Hematopoietic multipotent progenitor cell treated with erythropoietin and hydrocortisone succinate and interleukin-3 and kit ligand, for 6 days (in vitro differentiated cells): Measurements from ENCODE around the gene CDK4.
"Not testable (repeated sequence)": the region's sequence is repeated elsewhere in the genome, so short reads cannot be mapped to it uniquely, and the experiment has no call there.

Source experiments
- DNase-seq: peaks from one replicate; pipeline ENCODE4 v3.0.0-alpha.2; 2015

CDK4 gene

GRCh38 chr12:57724003-57724935 lies 27.8 kb downstream of the CDK4 start:
- DNase-seq, result no peak

- DNase-seq, result no peak
Measured at GRCh38 chr12:57723630-57723962, 28.5 kb downstream of the CDK4 start.

GRCh38 chr12:57722716-57723629 lies 29.1 kb downstream of the CDK4 start:
- DNase-seq, result no peak

- not testable (repeated sequence) for DNase-seq
Measured at GRCh38 chr12:57721846-57722608, 30.1 kb downstream of the CDK4 start.

GRCh38 chr12:57720606-57721595 lies 31.2 kb downstream of the CDK4 start:
- no peak for DNase-seq

GRCh38 chr12:57719777-57720605 lies 32.1 kb downstream of the CDK4 start:
- no peak for DNase-seq

GRCh38 chr12:57718641-57719528 lies 33.2 kb downstream of the CDK4 start:
- no peak for DNase-seq

- DNase-seq, result no peak
Measured at GRCh38 chr12:57717846-57718640, 34.1 kb downstream of the CDK4 start.

GRCh38 chr12:57717131-57717530 lies 35.0 kb downstream of the CDK4 start:
- DNase-seq, result no peak

- DNase-seq, result no peak
Measured at GRCh38 chr12:57716305-57716704, 35.8 kb downstream of the CDK4 start.

- DNase-seq, result no peak
Measured at GRCh38 chr12:57715786-57716185, 36.3 kb downstream of the CDK4 start.

- DNase-seq, result not testable (repeated sequence)
Measured at GRCh38 chr12:57715036-57715748, 36.9 kb downstream of the CDK4 start.

GRCh38 chr12:57713209-57713608 lies 38.9 kb downstream of the CDK4 start:
- no peak for DNase-seq

GRCh38 chr12:57712701-57713100 lies 39.4 kb downstream of the CDK4 start:
- no peak for DNase-seq

GRCh38 chr12:57708296-57708695 lies 43.8 kb downstream of the CDK4 start:
- no peak for DNase-seq

GRCh38 chr12:57707250-57707649 lies 44.9 kb downstream of the CDK4 start:
- no peak for DNase-seq

GRCh38 chr12:57700317-57700716 lies 51.8 kb downstream of the CDK4 start:
- DNase-seq, result no peak

GRCh38 chr12:57698414-57698813 lies 53.7 kb downstream of the CDK4 start:
- no peak for DNase-seq
